AG08396 (cell line): Measurements from ENCODE around the gene PCP2.
"Not testable (repeated sequence)": the region's sequence is repeated elsewhere in the genome, so short reads cannot be mapped to it uniquely, and the experiment has no call there.

Experiments used
- DNase-seq: peaks from one replicate; pipeline ENCODE4 v3.0.0; 2012; ENCODE audit warnings: low spot score, mixed read lengths

PCP2 gene

GRCh38 chr19:7661744-7662538 is 28.4 kb upstream of the PCP2 start:
- no peak for DNase-seq

- no peak for DNase-seq
Measured at GRCh38 chr19:7658219-7658686, 24.7 kb upstream of the PCP2 start.

- no peak for DNase-seq
Measured at GRCh38 chr19:7657131-7657751, 23.7 kb upstream of the PCP2 start.

GRCh38 chr19:7655581-7655980 is 22.1 kb upstream of the PCP2 start:
- no peak for DNase-seq

GRCh38 chr19:7654401-7654800 is 20.9 kb upstream of the PCP2 start:
- no peak for DNase-seq

- DNase-seq, result peak; percentile 88
Measured at GRCh38 chr19:7652061-7652641, 18.6 kb upstream of the PCP2 start.

- no peak for DNase-seq
Measured at GRCh38 chr19:7650148-7650547, 16.6 kb upstream of the PCP2 start.

- no peak for DNase-seq
Measured at GRCh38 chr19:7648265-7649014, 14.9 kb upstream of the PCP2 start.

GRCh38 chr19:7647156-7647555 is 13.6 kb upstream of the PCP2 start:
- DNase-seq, result no peak

- no peak for DNase-seq
Measured at GRCh38 chr19:7646426-7646700, 12.8 kb upstream of the PCP2 start.

- DNase-seq, result no peak
Measured at GRCh38 chr19:7645656-7646425, 12.3 kb upstream of the PCP2 start.

- DNase-seq, result no peak
Measured at GRCh38 chr19:7645163-7645562, 11.6 kb upstream of the PCP2 start.

- no peak for DNase-seq
Measured at GRCh38 chr19:7644550-7644877, 11.0 kb upstream of the PCP2 start.

- not testable (repeated sequence) for DNase-seq
Measured at GRCh38 chr19:7643629-7644549, 10.4 kb upstream of the PCP2 start.

GRCh38 chr19:7643031-7643415 is 9.5 kb upstream of the PCP2 start:
- DNase-seq, result no peak

GRCh38 chr19:7642295-7643030 is 8.9 kb upstream of the PCP2 start:
- no peak for DNase-seq

GRCh38 chr19:7641290-7642276 is 8.1 kb upstream of the PCP2 start:
- no peak for DNase-seq

GRCh38 chr19:7640803-7641202 is 7.3 kb upstream of the PCP2 start:
- no peak for DNase-seq

GRCh38 chr19:7639863-7640348 is 6.4 kb upstream of the PCP2 start:
- DNase-seq, result no peak
